GM18520 (cell line): ENCODE measurements around the gene BIN1.

Source experiments
- ATAC-seq: cut with Tn5 transposase; IDR thresholded peaks from one replicate; pipeline ENCODE4 v1.9.1; 2021; ENCODE audit not compliant: unreplicated experiment

The BIN1 gene

DNA sequence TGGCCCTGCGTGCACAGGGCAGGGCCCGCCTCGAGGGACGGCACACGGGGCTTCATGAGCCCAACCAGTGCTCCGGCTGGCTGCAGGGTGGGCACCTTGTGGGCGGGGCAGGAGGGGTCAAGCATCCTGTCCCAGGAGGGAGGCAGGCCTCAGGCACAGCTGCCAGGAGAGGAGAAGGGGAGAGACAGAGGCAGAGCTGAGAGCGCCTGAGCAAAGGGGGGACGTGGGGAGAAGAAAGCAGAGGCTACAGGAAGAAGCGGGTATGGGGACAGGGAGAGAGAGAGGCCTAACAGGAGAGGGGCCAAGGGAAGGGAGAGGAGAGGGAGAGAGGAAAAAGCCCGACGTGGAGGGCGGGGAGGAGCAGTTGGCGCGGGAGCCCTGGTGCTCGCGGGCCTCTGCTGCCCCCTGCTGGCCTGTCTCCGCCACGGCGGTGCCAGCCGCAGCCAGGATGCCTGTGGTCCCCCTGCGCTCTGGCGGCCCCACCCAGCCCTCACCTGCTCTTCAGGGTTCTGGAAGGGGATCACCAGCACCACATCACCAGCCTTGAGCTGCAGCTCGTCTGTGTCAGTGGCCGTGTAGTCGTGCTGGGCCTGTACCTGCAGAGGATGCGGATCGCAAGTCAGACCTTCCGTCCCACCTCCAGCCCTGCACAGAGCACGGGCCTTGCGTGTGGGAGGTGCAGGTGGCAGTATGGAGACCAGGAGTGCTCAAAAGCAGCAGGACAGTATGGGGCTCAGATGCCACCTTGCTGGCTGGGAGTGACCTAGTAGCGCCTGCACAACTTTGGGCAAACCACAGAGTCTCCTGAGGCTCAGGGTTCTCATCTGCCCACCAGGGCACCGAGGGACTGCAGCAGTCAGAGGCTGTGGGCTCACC is 56.8 kb downstream of the BIN1 start:
- ATAC-seq, result peak; percentile 45

DNA sequence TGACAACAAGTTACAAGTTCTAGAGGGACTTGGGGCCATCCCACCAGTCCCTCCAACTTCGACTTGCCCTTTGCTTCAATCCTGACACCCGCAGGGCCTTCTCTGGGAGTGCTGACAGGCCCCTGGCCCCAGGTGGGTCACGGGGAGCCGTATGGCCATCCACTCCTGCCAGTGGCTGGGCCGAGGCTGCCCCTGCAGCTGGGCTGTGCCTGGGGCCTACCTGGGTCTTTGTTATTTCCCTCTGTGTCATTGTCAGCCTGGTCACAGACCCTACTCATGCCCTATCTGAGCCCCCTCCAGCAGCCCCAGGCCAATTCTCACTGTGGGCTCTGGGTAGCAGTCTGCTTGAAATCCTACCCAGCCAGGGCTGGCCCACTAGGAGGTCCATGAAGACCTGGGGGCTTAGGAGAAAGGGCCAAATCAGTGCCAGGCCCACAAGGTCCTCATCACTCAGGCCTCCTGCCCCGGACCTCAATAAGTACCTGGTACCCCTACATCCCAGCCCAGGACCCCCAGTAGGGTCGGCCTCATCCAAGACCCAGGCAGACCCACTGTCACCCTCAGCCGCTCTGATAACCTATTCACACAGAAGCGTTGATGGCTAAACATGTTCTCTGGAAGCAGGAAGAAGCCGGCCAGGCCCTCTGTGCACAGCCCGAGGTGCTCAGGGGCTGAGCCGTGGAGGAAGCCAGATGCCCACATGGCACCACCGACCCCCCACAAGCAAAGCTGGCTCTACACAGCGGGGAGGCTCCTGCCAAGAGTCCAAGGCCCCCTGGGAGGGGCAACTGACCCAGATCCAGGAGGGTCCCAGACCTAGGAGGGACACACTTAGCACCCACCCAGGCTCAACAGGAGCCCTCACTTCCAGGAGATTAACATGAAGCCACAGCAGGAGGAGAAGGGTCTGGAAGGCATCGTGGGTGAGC is 57.7 kb downstream of the BIN1 start:
- no peak for ATAC-seq

DNA sequence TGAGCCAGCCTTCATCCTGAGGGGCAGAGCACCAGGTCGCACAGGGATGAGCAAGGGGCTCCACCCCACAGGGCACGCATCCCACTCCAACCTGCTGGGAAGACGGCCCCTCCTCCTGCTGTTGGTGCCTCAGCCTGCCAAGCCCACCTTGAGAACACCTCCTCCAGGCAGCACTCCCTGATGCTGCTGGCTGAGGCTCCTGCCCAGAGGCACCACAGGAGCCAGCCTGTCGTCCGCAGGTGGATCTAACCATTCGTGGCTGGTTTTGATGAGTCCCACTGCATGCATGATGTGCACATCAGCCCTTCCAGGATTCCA is 58.4 kb downstream of the BIN1 start:
- ATAC-seq, result no peak

DNA sequence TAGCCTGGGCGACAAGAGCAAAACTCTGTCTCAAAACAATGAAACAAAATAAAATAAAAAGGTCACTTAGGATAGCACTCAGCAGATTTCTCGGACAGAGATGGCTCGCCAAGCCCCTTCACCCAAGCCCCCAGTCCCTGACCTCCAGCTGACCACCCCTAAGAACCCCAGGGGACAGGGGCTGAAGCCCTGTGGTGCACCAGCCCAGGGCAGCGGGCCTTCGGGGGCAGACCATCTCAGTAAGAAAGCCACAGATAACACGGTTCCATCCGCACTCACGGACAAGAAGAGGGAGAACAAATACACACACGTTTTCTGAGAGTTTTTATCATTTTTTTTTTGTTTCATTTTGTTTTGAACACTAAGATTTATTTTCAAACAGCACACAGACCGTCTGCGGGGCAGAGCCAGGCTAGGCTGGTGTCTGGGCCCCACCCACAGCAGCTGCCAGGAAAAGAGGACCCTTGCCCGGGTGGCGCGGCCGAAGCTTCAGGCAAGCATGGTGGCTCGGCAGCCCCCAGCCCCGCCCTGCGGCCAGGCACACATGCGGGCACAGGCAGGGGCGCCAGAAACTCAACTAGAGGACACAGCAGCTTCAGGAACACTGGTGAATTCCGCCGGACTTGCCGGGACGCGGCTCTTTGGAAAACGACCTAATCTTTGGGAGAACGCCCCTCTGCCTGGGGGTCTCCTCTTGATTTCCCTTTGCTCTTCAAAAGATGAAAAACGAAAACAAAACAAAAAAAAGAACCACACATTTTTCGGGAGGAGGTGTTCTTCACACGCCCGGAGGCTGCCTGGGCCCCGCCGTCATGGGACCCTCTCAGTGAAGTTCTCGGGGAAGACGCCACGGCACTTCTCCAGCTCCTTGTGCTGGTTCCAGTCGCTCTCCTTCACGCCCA is 59.0 kb downstream of the BIN1 start:
- no peak for ATAC-seq

DNA sequence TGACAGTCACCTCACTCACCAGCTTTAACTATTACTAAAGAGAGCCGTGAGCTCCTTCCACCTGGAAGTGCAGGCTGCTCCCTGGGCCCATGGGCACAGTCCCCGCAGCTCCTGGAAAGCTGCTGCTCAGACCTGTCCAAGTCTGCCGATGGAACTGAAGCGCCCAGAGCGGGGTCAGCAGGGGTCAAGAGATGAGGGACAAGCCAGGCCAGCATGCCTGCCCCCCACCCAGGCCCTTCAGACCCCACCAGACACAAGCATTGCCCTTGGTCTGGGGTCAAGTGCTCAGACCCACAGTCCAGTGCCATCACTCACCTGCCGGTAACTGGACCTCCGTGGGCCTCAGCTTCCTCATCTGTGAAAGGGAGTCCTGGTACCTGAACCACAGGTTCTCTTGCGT is 59.9 kb downstream of the BIN1 start:
- no peak for ATAC-seq

DNA sequence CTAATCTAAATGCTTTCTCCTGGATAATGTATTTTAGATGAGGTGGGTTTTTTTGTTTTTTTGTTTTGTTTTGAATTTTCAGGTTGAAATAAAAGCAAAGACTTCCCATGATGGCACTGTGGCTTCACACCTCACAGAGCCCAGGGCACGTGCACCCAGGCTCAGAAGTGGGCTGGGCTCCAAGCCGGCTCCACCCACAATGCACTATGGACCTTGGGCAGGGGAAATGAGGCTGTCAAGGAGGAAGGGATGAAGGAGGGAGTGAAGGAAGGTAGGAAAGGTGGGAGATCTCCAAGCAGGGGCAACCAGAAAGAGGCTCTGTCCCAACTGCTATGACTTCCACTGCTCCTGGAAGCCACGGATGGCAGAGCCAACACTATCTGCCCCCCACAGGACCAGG is 60.4 kb downstream of the BIN1 start:
- no peak for ATAC-seq

DNA sequence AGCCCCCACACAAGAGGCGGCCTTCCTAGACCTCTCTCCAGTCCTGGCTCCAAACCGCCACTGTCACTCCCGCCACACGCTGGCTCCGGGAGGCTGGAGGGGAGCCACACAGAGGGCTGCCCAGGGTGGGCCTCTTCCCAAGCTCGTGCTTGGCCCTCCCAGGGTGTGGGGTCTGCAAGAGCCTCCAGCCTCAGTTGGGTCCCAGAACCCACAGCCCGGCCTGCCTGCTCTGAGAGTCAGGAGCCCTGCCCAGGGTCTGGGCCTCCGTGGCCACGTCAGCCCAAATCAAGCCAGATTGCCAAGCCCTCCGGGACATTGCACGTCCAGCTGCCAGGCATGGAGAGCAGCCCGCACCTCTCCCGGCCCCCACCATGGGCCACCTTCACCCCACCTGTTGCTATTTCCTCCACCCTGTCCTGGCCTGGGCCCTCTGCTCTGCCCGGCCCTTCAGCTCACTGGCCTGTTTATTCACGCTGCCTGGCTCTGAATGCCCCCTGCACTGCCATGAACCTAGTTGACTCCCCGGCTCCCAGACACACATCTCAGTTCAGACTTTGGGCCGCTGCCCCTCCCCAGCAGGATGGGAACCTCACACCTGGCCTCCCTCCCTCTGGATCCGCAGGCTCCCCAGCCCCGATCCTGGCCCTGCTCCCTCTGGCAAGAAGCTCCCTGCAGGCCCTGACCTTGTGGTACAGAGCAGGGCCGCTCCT is 61.0 kb downstream of the BIN1 start:
- ATAC-seq, result no peak

DNA sequence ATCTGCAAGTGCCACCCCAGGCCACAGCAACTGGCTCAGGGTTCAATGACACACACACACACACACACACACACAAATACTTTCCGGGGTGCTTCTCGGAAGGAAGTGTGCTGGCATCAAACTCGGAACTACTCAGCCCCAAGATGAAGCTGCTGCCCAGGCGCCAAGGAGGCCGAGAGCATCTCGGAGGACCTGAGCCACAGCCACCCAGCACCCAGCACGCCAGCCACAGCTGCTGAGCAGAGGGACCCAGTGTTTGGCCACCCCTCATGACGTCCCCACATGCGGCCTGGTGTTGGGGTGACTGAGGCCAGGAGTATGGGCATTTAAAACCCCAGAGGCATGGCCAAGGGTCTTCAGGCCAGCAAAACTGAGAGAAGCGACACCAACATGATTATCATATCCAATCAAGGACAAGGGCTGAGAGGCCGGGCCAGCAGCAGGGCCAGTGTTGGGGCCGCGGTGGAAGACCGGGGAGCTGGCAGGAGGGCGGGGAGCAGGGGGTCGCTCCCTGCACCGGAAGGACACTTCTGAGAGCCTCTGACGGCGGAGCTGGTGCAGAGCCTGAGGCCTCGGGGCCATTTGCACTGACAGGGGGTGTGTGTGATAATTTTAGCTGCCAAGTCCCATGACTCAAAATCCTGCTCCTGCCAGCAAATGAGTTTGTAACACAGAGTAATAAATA is 61.8 kb downstream of the BIN1 start:
- no peak for ATAC-seq

DNA sequence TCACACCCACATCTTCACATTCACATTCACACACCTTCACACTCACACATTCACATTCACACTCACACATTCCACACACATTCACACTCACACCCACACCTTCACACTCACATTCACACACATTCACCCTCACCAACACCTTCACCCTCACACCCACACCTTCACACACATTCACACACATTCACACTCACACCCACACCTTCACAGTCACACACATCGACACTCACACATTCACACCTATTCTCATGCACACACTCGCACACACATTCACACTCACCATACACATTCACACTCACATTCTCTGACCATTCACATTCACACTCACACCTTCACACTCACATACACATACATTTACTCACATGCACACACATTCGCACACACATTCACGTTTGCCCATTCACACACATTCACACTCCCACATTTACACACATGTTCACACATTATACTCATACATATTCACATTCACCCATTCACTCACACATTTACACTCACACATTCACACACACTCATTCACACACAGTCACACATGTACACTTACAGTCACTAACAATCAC is 62.7 kb downstream of the BIN1 start:
- ATAC-seq, result no peak

DNA sequence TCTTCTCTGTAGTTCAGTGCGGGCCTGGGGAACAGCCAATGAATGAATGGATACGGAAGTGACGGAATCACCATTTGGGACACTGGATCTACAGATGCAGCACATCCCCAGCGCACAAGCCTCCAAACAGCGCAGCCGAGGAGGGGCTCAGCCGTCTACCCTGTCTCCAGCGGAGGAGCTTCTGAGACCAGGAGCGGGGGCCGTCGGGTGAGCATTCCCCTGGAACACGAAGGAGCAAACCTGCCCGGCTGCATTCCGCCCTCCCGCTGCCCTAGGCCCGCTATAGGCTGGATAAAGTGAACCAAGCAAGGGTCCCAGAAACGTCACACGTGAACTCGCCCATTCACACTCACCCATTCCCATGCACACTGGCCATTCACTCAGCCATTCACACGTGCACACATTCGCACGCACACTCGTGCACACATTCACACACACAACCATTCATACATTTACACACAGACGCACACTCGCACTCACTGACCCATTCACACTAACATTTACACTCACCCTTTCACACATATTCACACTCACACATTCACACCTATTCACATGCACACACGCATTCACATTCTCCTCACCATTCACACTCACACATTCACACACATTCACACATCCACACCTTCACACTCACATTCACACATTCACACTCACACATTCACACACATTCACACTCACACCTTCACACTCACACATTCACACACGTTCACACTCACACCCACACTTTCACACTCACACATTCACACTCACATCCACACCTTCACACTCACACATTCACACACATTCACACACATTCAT is 63.4 kb downstream of the BIN1 start:
- no peak for ATAC-seq

DNA sequence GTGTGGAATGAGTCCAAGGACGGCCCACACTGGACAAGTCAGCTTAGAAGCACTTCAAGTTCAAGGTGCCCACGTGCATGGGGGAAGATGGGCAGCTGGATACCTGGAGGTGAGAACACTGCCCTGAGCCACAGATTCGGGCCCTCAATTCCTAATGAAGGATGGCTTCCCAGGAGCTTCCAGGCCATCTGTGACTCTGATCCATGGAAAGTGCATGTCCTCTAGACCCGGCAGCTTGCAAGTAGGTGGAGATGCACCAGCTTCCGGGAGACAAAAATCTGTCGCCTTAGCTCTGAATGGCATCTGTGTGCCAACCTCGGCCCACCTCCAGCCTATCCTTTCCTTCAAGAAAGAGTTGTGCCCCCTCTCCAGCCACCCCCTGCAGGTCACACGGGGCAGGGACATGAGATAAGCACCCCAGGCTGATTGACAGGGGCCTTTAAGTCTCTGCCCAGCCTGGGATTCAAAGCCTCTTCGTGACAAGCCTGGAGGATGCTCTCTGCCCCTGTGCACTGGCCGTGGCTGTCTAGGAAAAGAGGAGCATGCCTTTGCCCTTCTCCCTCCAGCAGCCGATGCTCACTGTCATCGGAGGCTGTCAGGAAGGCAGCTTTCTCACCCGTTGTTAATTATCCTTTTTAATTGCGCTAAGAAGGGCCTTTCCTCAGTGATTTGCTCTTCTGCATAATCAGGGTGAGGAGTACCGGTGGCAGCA is 65.5 kb downstream of the BIN1 start:
- no peak for ATAC-seq

DNA sequence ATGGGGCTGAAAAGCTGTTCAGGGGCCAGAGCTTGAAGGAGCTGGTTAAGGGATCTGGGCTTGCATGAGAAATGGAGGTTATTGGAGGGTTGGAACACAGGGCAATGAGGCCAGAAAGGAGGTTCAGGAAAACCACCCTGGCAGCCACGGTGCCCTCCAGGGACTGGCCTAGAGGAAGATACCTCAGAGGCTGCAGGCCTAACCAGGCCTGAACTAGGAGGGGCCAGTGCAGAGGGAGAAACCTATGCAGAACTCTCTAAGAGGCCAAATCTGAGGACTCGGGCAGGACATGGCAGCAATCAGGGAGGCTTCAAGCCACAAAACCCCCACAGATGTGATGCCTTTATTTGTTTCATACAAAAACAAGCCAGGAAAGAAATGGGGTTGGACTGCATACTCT is 66.8 kb downstream of the BIN1 start:
- ATAC-seq, result no peak

DNA sequence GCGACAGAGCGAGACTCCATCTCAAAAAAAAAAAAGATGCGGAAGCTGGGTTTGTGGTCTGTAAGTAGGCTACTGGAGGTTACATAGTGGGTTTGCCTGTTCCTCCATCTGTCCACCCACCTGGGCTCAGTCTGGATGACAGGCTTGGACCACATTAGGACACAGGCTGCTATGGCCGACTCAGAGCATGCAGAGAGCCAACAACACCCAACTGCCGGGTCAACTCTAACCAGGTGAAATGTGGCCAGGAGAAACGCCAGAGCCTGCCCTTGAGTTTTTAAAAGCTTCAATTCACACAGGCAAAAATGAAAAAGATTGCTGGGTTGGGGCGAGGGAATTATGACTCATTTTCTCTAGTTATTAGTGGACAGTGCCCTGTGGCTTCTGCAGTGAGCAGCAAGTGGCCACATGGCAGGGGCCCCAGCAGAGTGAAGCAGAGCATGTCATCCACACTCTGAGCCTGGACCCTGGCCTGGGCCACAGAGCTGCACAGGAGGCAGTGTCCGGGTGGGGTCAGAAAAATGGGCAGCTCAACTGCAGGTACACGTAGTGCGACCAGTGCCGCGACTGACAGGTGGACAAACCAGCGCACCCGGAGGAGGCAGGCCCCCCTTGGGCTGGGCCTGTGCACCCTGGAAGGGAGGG is 67.4 kb downstream of the BIN1 start:
- ATAC-seq, result peak; percentile 61

DNA sequence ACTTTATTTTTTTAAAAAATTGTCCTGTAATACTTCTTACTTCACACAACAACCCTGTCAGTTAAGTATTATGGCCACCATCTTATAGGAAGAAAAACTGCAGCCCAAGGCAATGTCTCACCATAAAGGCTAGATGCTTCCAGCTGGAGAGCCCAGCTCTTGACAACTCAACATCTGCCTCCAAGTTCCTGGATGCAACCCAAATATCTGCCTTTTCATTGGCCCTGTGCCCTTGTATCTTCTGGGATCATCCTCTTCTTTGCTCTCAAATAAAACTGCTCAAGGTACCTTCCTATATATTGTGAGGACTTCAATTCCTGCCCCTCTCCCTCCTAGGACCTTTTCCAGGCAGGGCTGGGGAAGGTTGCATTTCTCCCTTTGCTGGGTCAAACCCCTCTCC is 69.5 kb downstream of the BIN1 start:
- ATAC-seq, result no peak

DNA sequence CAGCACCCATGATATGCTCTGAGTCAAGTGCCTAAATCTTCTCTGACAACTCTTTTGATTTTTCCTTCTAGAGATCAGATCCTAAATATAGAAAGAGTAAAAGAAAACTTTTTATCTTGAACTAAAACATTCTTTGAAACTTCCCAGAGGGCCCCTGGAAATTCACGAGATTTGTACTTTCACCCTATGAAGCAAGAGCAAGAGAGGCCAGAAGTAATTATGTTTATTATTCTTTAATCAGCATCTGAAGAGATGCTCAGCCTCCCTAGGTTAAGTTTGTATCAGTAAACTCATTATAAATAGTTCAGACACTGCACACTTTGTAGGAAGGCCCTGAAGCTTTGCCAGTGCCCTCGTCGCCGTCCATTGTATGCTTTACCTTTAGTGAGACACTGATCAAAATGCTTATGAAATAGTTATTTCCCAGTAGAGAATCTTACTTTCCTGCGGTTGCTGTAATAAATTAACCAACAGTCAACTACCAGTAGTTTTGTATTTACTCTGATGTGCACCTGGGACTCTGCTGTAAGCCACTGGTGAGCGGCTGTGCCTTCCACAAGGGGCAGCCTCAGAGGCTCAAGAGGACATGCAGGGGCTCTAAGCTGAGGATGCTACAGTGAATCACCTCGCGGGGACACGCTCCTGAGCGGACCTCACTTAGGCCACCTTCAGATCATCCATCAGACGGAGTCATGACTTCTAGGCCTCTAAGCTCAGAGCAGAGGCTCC is 71.9 kb downstream of the BIN1 start:
- ATAC-seq, result peak; percentile 35

DNA sequence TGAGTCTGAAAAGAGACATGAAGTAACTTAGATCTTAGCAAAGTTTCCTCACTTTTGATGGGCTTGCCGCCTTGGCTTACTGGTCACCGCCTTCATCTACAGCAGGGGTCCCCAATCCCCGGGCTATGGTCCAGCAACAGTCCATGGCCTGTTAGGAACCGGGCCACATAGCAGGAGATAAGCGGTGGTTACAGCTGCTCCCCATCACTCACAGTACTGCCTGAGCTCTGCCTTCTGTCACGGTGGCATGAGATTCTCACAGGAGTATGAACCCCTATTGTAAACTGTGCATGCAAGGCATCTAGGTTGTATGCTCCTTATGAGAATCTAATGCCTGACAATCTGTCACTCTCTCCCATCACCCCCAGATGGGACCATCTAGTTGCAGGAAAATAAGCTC is 72.9 kb downstream of the BIN1 start:
- no peak for ATAC-seq

DNA sequence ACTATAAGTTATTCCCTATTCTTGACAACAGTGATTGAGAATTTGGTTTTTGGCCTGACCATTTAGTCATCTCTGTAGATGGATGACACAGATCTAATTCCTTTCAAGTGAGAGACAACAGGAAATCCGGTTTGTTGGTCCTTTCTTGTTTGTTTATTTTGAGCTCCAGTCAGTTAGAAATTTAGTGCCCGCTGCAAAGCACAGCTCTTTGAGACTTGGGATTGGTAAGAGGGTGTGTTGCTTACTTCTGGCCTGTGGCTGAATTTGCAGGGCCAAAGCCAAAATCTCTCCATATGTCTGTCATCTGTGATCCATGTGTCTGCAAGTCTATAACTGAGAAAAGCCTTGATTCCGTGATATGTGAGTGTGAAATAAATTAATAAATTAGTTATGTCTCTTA is 74.3 kb downstream of the BIN1 start:
- no peak for ATAC-seq
